HG02885 (cell line): Measurements from ENCODE around the gene NRIP2.

Experiments
- ATAC-seq: cut with Tn5 transposase; IDR thresholded peaks from one replicate; pipeline ENCODE4 v1.9.1; 2021; ENCODE audit warnings: mild to moderate bottlenecking; ENCODE audit not compliant: unreplicated experiment, poor library complexity

The NRIP2 gene

GRCh38 chr12:2812290-2813213 is 22.3 kb downstream of the NRIP2 start, which contains the start of gene ITFG2:
ITFG2 (plus strand) TSS chr12:2812668; CDS start chr12:2812761, 93 bp downstream.
- peak; percentile 95 for ATAC-seq

- no peak for ATAC-seq
Observed at GRCh38 chr12:2811801-2812200, 23.0 kb downstream of the NRIP2 start.

- no peak for ATAC-seq
Observed at GRCh38 chr12:2806700-2807099, 28.1 kb downstream of the NRIP2 start.

- ATAC-seq: no peak
Observed at GRCh38 chr12:2805143-2805520, 29.7 kb downstream of the NRIP2 start.

- ATAC-seq: no peak
Observed at GRCh38 chr12:2804393-2805142, 30.3 kb downstream of the NRIP2 start.

GRCh38 chr12:2803635-2804392 is 31.0 kb downstream of the NRIP2 start:
- ATAC-seq: no peak

GRCh38 chr12:2801044-2801783 is 33.6 kb downstream of the NRIP2 start:
- ATAC-seq: no peak

- no peak for ATAC-seq
Observed at GRCh38 chr12:2800046-2800570, 34.7 kb downstream of the NRIP2 start.

- no peak for ATAC-seq
Observed at GRCh38 chr12:2797721-2798418, 37.0 kb downstream of the NRIP2 start.

GRCh38 chr12:2796187-2796666 is 38.6 kb downstream of the NRIP2 start:
- no peak for ATAC-seq

GRCh38 chr12:2795291-2796186 is 39.3 kb downstream of the NRIP2 start:
- ATAC-seq: peak; percentile 74

GRCh38 chr12:2794736-2795289 is 40.0 kb downstream of the NRIP2 start, which contains the start of gene FKBP4:
FKBP4 (plus strand) TSS chr12:2794970; CDS start chr12:2795140, 170 bp downstream.
- ATAC-seq: peak; percentile 86

GRCh38 chr12:2794191-2794735 is 40.6 kb downstream of the NRIP2 start:
- peak; percentile 10 for ATAC-seq

- ATAC-seq: no peak
Observed at GRCh38 chr12:2793561-2793960, 41.3 kb downstream of the NRIP2 start.

GRCh38 chr12:2792671-2793500 is 41.9 kb downstream of the NRIP2 start:
- no peak for ATAC-seq

GRCh38 chr12:2791089-2791488 is 43.7 kb downstream of the NRIP2 start:
- ATAC-seq: no peak
